Measurements from ENCODE around the gene SERINC5.

Gene SERINC5

GRCh38 chr5:80147119-80147815 is 108.6 kb downstream of the SERINC5 start:
- ATAC-seq (ENCODE audit: low read depth), result no peak
- no peak for DNase-seq (ENCODE audit: low spot score)
- TF ChIP-seq CTCF (IDR thresholded peaks at IDR 0.05; ENCODE audit: poor library complexity, severe bottlenecking), result no peak
- Histone ChIP-seq H3K27me3 (ENCODE audit: insufficient read depth, poor library complexity, severe bottlenecking) (no peaks in the 10 kb centered on the region), H3K36me3 (ENCODE audit: low read depth) (no peaks in the 10 kb centered on the region), H3K9me3 (ENCODE audit: severe bottlenecking) (no peaks in the 10 kb centered on the region), H3K27ac (ENCODE audit: poor library complexity, severe bottlenecking) (no peak overlapping the region), H3K4me1 (ENCODE audit: insufficient read depth, poor library complexity, severe bottlenecking) (no peaks in the 10 kb centered on the region), H3K4me3 (ENCODE audit: severe bottlenecking) (no peak overlapping the region)

GRCh38 chr5:80146046-80146445 is 109.8 kb downstream of the SERINC5 start:
- H3K4me1 ChIP-seq (ENCODE audit: insufficient read depth, poor library complexity, severe bottlenecking), result no peaks in the 10 kb centered on the region
- no peaks in the 10 kb centered on the region for H3K27me3 ChIP-seq (ENCODE audit: insufficient read depth, poor library complexity, severe bottlenecking)
- H3K4me3 ChIP-seq (ENCODE audit: severe bottlenecking), result no peak overlapping the region
- TF ChIP-seq CTCF (IDR thresholded peaks at IDR 0.05; ENCODE audit: poor library complexity, severe bottlenecking), result no peak
- no peaks in the 10 kb centered on the region for H3K9me3 ChIP-seq (ENCODE audit: severe bottlenecking)
- no peaks in the 10 kb centered on the region for H3K36me3 ChIP-seq (ENCODE audit: low read depth)
- DNase-seq (ENCODE audit: low spot score) (no peak), ATAC-seq (ENCODE audit: low read depth) (no peak)
- H3K27ac ChIP-seq (ENCODE audit: poor library complexity, severe bottlenecking), result no peak overlapping the region

GRCh38 chr5:80143491-80143890 is 112.4 kb downstream of the SERINC5 start:
- ATAC-seq (ENCODE audit: low read depth) (no peak), DNase-seq (ENCODE audit: low spot score) (no peak)
- H3K9me3 ChIP-seq (ENCODE audit: severe bottlenecking), result no peaks in the 10 kb centered on the region
- H3K4me3 ChIP-seq (ENCODE audit: severe bottlenecking), result no peak overlapping the region
- no peak overlapping the region for H3K27ac ChIP-seq (ENCODE audit: poor library complexity, severe bottlenecking)
- TF ChIP-seq CTCF (IDR thresholded peaks at IDR 0.05; ENCODE audit: poor library complexity, severe bottlenecking), result no peak
- no peaks in the 10 kb centered on the region for H3K27me3 ChIP-seq (ENCODE audit: insufficient read depth, poor library complexity, severe bottlenecking)
- H3K36me3 ChIP-seq (ENCODE audit: low read depth), result no peaks in the 10 kb centered on the region
- no peaks in the 10 kb centered on the region for H3K4me1 ChIP-seq (ENCODE audit: insufficient read depth, poor library complexity, severe bottlenecking)

- H3K4me1 ChIP-seq (ENCODE audit: insufficient read depth, poor library complexity, severe bottlenecking), result no peaks in the 10 kb centered on the region
- no peak overlapping the region for H3K27ac ChIP-seq (ENCODE audit: poor library complexity, severe bottlenecking)
- no peak for TF ChIP-seq CTCF (IDR thresholded peaks at IDR 0.05; ENCODE audit: poor library complexity, severe bottlenecking)
- no peaks in the 10 kb centered on the region for H3K27me3 ChIP-seq (ENCODE audit: insufficient read depth, poor library complexity, severe bottlenecking)
- H3K36me3 ChIP-seq (ENCODE audit: low read depth), result no peaks in the 10 kb centered on the region
- H3K9me3 ChIP-seq (ENCODE audit: severe bottlenecking), result no peaks in the 10 kb centered on the region
- no peak for DNase-seq (ENCODE audit: low spot score)
- no peak overlapping the region for H3K4me3 ChIP-seq (ENCODE audit: severe bottlenecking)
- no peak for ATAC-seq (ENCODE audit: low read depth)
Observed at GRCh38 chr5:80142996-80143395, 112.9 kb downstream of the SERINC5 start.

GRCh38 chr5:80141681-80142080 is 114.2 kb downstream of the SERINC5 start:
- Histone ChIP-seq H3K9me3 (ENCODE audit: severe bottlenecking) (no peaks in the 10 kb centered on the region), H3K36me3 (ENCODE audit: low read depth) (no peaks in the 10 kb centered on the region), H3K4me1 (ENCODE audit: insufficient read depth, poor library complexity, severe bottlenecking) (no peaks in the 10 kb centered on the region), H3K4me3 (ENCODE audit: severe bottlenecking) (no peak overlapping the region), H3K27me3 (ENCODE audit: insufficient read depth, poor library complexity, severe bottlenecking) (no peaks in the 10 kb centered on the region), H3K27ac (ENCODE audit: poor library complexity, severe bottlenecking) (no peak overlapping the region)
- no peak for DNase-seq (ENCODE audit: low spot score)
- TF ChIP-seq CTCF (IDR thresholded peaks at IDR 0.05; ENCODE audit: poor library complexity, severe bottlenecking), result no peak
- ATAC-seq (ENCODE audit: low read depth), result no peak
